Suprapubic skin (tissue), 4 donors: ENCODE measurements around the gene RERE. TPM values are rescaled to one million over a fixed set of nuclear protein-coding genes. Genes with fewer than 3 reads are reported as not detected.

Experiments used
- DNase-seq, 2 donors: peaks; one replicate each; pipeline ENCODE4 v3.0.0-alpha.2; 2019; ENCODE audit warnings: low spot score in 2 of 2
- H3K27ac ChIP-seq: fragments of 200-600 bp; sonication (generic); one replicate; pipeline ENCODE4 v1.5.1; 2019
- H3K27me3 ChIP-seq: fragments of 200-600 bp; sonication (generic); one replicate; pipeline ENCODE4 v1.5.1; 2019
- H3K36me3 ChIP-seq: fragments of 200-600 bp; sonication (generic); one replicate; pipeline ENCODE4 v1.5.1; 2019
- H3K4me1 ChIP-seq: fragments of 200-600 bp; sonication (generic); one replicate; pipeline ENCODE4 v1.5.1; 2019
- H3K4me3 ChIP-seq: fragments of 200-600 bp; sonication (generic); one replicate; pipeline ENCODE4 v1.5.1; 2019; ENCODE audit warnings: mild to moderate bottlenecking
- H3K9me3 ChIP-seq: fragments of 200-600 bp; sonication (generic); one replicate; pipeline ENCODE4 v1.5.1; 2019
- EP300 ChIP-seq: sonication (generic); formaldehyde crosslinking; IDR thresholded peaks from one replicate; pipeline ENCODE4 v1.6.1; 2017; ENCODE audit warnings: antibody characterized with exemption
- POLR2A ChIP-seq, 2 donors: fragments of 450-650 bp; IDR thresholded peaks; one replicate each; pipeline ENCODE4 v1.6.1; 2017; ENCODE audit warnings: antibody characterized with exemption in 2 of 2, mild to moderate bottlenecking in 2 of 2, moderate library complexity in 2 of 2
- POLR2AphosphoS5 ChIP-seq, 3 donors: sonication (generic); formaldehyde crosslinking; IDR thresholded peaks; one replicate each; pipeline ENCODE4 v1.6.1; 2017; ENCODE audit warnings: antibody characterized with exemption in 3 of 3
- WGBS: methylation state at CpG from one replicate; pipeline ENCODE4 v1.1.5; 2018; 5-methylcytosine and 5-hydroxymethylcytosine counted together
- total RNA-seq, 4 donors: library from RNA; depleted of rRNA; stranded (reverse); fragments of >200 nt; gene quantifications; one replicate each; pipeline ENCODE4 v1.1.0, GENCODE V29; 2016
- TF ChIP-seq, protein P1 (sequence below), 2 donors: fragments of 200-600 bp in 1 of 2; fragments of 450-650 bp in 1 of 2; sonication (generic) in 1 of 2; IDR thresholded peaks; one replicate each; pipeline ENCODE4 v1.5.1; 2016 to 2019; ENCODE audit warnings: antibody characterized with exemption in 2 of 2, mild to moderate bottlenecking in 1 of 2, moderate library complexity in 1 of 2

Gene RERE
- total RNA-seq, 4 donors from 2014 or later, result 43.4 to 113 (median 83.3) TPM

DNA sequence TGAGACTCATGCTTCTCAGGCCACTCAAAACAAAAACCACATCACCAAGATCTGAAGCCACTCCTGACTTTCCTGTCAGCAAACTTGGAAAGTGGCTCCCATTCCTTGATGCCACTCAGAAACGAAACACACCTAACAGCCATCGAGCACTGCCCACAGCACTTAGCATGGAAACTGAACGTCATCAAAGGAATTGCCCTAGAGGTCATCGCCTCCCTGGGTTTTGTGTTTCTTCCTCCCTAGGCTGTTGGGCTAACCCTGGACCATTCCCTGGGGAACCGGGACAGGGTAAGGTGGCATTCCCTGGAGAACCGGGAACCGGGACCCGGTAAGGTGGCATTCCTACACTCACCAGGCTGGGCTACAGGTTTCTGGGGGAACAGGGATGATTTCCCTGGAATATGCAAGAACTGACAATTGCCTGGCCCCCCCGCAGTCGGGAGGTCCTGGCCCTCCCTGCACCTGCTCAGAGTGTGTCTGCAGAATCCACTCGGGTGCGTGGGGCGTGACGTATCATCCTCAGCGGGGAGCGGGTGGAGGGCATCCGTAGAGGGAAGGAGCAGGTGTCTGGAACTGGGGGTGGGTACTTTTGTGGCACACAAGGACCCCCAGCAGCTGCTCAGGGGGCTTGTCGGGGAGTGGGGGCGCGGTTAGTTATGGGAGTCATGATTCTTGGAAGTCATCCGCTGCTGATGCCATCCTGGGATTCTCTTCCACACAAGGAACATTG lies 469.2 kb downstream of the RERE start:
- H3K9me3 ChIP-seq, result no peaks in the 10 kb centered on the region
- H3K27me3 ChIP-seq, result no peaks in the 10 kb centered on the region
- TF ChIP-seq EP300 (no peak), POLR2AphosphoS5 (IDR thresholded peaks at IDR 0.05) (no peak), POLR2A (IDR thresholded peaks at IDR 0.05) (no peak)
- TF ChIP-seq, protein P1, sequence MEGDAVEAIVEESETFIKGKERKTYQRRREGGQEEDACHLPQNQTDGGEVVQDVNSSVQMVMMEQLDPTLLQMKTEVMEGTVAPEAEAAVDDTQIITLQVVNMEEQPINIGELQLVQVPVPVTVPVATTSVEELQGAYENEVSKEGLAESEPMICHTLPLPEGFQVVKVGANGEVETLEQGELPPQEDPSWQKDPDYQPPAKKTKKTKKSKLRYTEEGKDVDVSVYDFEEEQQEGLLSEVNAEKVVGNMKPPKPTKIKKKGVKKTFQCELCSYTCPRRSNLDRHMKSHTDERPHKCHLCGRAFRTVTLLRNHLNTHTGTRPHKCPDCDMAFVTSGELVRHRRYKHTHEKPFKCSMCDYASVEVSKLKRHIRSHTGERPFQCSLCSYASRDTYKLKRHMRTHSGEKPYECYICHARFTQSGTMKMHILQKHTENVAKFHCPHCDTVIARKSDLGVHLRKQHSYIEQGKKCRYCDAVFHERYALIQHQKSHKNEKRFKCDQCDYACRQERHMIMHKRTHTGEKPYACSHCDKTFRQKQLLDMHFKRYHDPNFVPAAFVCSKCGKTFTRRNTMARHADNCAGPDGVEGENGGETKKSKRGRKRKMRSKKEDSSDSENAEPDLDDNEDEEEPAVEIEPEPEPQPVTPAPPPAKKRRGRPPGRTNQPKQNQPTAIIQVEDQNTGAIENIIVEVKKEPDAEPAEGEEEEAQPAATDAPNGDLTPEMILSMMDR (IDR thresholded peaks at IDR 0.05), result no peak
- H3K4me3 ChIP-seq, result no peak overlapping the region
- H3K4me1 ChIP-seq, result peaks cover 45% of the 10 kb centered on the region
- peak in 1 of 2 donors; percentile 68 for DNase-seq
- H3K27ac ChIP-seq, result no peak overlapping the region
- H3K36me3 ChIP-seq, result peaks cover 6% of the 10 kb centered on the region
- 65% methylated on average over 19 of the region's 21 CpGs for WGBS

DNA sequence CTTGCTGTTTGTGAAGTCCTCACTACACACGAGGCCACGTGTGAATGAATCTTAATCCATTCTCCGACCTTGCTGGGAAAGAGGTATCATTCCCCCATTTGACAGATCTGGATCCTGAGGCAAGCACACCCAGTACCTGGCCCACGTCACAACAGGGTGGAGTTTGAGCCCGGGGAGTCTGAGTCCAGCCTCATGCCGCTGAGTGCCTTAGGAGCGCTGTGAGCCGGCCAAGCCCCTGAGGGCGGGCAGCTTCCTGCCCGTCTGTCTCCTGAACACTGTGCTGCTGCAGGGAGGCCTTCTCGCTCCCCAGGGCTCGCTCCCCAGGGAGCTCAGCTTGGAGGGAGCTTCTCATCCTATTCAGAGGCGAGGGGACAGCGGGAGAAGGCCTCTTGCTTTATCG lies 469.8 kb downstream of the RERE start:
- H3K4me3 ChIP-seq, result no peak overlapping the region
- no peaks in the 10 kb centered on the region for H3K9me3 ChIP-seq
- no peaks in the 10 kb centered on the region for H3K27me3 ChIP-seq
- TF ChIP-seq POLR2AphosphoS5 (IDR thresholded peaks at IDR 0.05), result no peak
- no peak for TF ChIP-seq EP300
- TF ChIP-seq, protein P1 (IDR thresholded peaks at IDR 0.05), result no peak
- TF ChIP-seq POLR2A (IDR thresholded peaks at IDR 0.05), result no peak
- H3K36me3 ChIP-seq, result peaks cover 3% of the 10 kb centered on the region
- DNase-seq, result no peak
- 79% methylated on average over 10 of the region's 15 CpGs for WGBS
- H3K27ac ChIP-seq, result no peak overlapping the region
- peaks cover 50% of the 10 kb centered on the region for H3K4me1 ChIP-seq

DNA sequence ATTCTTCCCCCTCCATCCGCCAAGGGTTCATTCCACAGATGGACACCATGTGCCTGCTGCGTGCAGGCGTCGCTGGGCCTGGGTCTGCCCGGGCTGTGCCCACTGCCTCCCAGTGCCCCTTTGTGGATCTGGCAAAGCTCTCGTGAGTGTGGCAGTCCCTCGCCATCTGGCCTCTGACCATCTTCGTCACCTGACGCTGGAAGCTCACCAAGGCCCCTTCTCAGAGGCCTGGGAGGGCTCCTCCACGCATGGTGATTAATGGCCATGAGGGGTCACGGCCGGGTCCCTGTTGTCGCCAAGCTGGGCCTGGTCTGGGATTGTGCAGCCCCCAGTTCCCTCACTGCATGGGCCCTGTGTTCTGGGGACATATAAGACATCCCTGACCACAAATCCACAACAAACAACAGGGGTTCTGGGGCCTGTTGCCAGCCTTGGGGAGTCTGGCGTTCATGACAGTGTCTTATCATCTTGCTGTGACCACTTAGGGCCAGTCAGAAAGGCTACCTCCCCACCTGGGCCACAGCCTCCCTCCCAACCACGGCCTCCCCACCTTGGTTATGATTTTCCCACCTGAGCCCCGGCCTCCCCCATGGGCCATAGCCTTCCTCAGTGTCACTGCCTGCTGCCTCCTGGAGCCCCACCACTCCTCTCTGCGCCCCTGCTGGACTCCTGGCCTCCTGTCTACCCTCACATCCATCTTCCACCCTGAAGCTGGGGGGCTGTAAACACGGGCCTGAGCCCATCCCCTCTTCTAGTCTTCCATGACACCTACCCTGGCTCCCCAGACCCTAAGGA lies 471.6 kb downstream of the RERE start:
- Histone ChIP-seq H3K4me3 (no peak overlapping the region), H3K36me3 (no peaks in the 10 kb centered on the region), H3K9me3 (no peaks in the 10 kb centered on the region), H3K27ac (no peak overlapping the region), H3K4me1 (peaks cover 42% of the 10 kb centered on the region), H3K27me3 (no peaks in the 10 kb centered on the region)
- peak; percentile 62 to 76 for DNase-seq
- TF ChIP-seq POLR2AphosphoS5 (IDR thresholded peaks at IDR 0.05), result no peak
- no peak for TF ChIP-seq EP300
- TF ChIP-seq, protein P1 (IDR thresholded peaks at IDR 0.05), result no peak
- no peak for TF ChIP-seq POLR2A (IDR thresholded peaks at IDR 0.05)
- WGBS, result 92% methylated on average over 17 of the region's 18 CpGs

DNA sequence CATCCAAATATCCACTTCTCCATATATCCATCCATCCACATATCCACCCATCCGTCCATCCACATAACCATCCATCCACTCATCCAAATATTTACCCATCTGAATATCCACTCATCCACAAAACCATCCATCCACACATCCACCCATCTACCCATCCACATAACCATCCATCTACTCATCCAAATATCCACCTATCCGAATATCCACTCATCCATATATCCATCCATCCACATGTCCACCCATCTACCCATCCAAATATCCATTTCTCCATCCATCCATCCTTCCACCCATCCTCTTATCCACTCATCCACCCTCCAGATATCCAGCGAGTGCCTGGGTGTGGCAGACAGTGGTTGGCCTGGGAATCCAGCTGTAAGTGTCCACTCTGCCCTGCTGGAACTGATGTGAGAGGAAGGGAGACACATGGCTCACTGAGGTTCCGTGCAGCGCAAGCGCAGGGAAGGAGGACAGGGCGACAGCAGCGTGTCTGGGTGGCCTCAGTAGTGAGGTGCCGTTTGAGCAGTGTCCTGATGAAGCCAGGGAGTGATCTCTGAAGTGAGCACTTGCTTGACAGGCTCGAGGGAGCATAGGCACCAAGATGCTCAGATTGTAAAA lies 472.4 kb downstream of the RERE start:
- H3K27ac ChIP-seq, result no peak overlapping the region
- no peaks in the 10 kb centered on the region for H3K27me3 ChIP-seq
- H3K4me1 ChIP-seq, result peaks cover 34% of the 10 kb centered on the region
- H3K36me3 ChIP-seq, result no peaks in the 10 kb centered on the region
- TF ChIP-seq, protein P1 (IDR thresholded peaks at IDR 0.05), result no peak
- TF ChIP-seq POLR2A (IDR thresholded peaks at IDR 0.05), result no peak
- no peak for TF ChIP-seq EP300
- TF ChIP-seq POLR2AphosphoS5 (IDR thresholded peaks at IDR 0.05), result no peak
- 95% methylated on average over 10 of the region's 10 CpGs for WGBS
- no peaks in the 10 kb centered on the region for H3K9me3 ChIP-seq
- no peak overlapping the region for H3K4me3 ChIP-seq
- no peak for DNase-seq
